DLD1 (cell line): ENCODE results near the gene RPS27.
"Not testable (repeated sequence)": the region's sequence is repeated elsewhere in the genome, so short reads cannot be mapped to it uniquely, and the experiment has no call there.

Source experiments
- in situ Hi-C: cut with HindIII; loops from 2 replicates; pipeline ENCODE4 v1.10.0; 2017; ENCODE audit warnings: low sequenced_read_pairs

The RPS27 gene

GRCh38 chr1:153985341-153985912, 5.1 kb upstream of the RPS27 start:
- in situ Hi-C loops, result no loop called here

GRCh38 chr1:153985941-153986761, 4.4 kb upstream of the RPS27 start, which contains the start of gene RAB13:
Gene RAB13, minus strand, starts transcription at chr1:153986339. Its CDS starts 103 bp downstream, at chr1:153986236.
- in situ Hi-C loops, result no loop called here

- in situ Hi-C loops, result no loop called here
These were observed 2.9 kb upstream of the RPS27 start for GRCh38 chr1:153987621-153988020.

- in situ Hi-C loops, result no loop called here
These were observed 629 bp downstream of the RPS27 start for GRCh38 chr1:153991151-153991630.

- in situ Hi-C loops, result no loop called here
These were observed 1.2 kb downstream of the RPS27 start for GRCh38 chr1:153991806-153992205.

GRCh38 chr1:153995202-153995601, 4.6 kb downstream of the RPS27 start:
- in situ Hi-C loops, result no loop called here

- in situ Hi-C loops, result no loop called here
These were observed 5.1 kb downstream of the RPS27 start for GRCh38 chr1:153995640-153996039.

GRCh38 chr1:153996882-153997281, 6.3 kb downstream of the RPS27 start:
- in situ Hi-C loops, result not testable (repeated sequence)

GRCh38 chr1:154000420-154000819, 9.9 kb downstream of the RPS27 start:
- in situ Hi-C loops, result no loop called here

GRCh38 chr1:154006136-154006535, 15.6 kb downstream of the RPS27 start:
- in situ Hi-C loops, result no loop called here

- in situ Hi-C loops, result no loop called here
These were observed 21.6 kb downstream of the RPS27 start for GRCh38 chr1:154012129-154012528.

- in situ Hi-C loops, result not testable (repeated sequence)
These were observed 22.0 kb downstream of the RPS27 start for GRCh38 chr1:154012543-154012942.

- in situ Hi-C loops, result no loop called here
These were observed 23.8 kb downstream of the RPS27 start for GRCh38 chr1:154014154-154014907.

GRCh38 chr1:154019269-154019668, 28.7 kb downstream of the RPS27 start:
- in situ Hi-C loops, result no loop called here

- in situ Hi-C loops, result no loop called here
These were observed 29.4 kb downstream of the RPS27 start for GRCh38 chr1:154019940-154020339.

GRCh38 chr1:154033697-154034096, 43.1 kb downstream of the RPS27 start:
- in situ Hi-C loops, result not testable (repeated sequence)
